Fibroblast of the aortic adventitia (primary cell): ENCODE results near the gene CDC37L1. TPM values are rescaled to one million over a fixed set of nuclear protein-coding genes. Genes with fewer than 3 reads are reported as not detected.

ENCODE experiments used
- DNase-seq: peaks from one replicate; pipeline ENCODE4 v3.0.0-alpha.2; 2010; ENCODE audit warnings: low read depth
- H3K4me3 ChIP-seq: 2 replicates; pipeline ENCODE4 v1.5.1; 2011; ENCODE audit warnings: low read depth, mild to moderate bottlenecking, control low read depth, low read length, moderate library complexity
- total RNA-seq: library from RNA; depleted of rRNA; stranded (reverse); fragments of >200 nt; gene quantifications from 2 replicates; pipeline ENCODE4 v1.2.3, GENCODE V29; 2012; ENCODE audit warnings: low replicate concordance
- TF ChIP-seq, protein P1 (sequence below): IDR thresholded peaks from 2 replicates; pipeline ENCODE4 v1.5.1; 2011; ENCODE audit warnings: mild to moderate bottlenecking, low read length, control low read depth, inconsistent platforms; ENCODE audit not compliant: insufficient read depth

CDC37L1 gene
- total RNA-seq, 1 donor = 17.5 TPM

GRCh38 chr9:4680173-4680525 is 780 bp downstream of the CDC37L1 start:
- peak; percentile 34 for DNase-seq

DNA sequence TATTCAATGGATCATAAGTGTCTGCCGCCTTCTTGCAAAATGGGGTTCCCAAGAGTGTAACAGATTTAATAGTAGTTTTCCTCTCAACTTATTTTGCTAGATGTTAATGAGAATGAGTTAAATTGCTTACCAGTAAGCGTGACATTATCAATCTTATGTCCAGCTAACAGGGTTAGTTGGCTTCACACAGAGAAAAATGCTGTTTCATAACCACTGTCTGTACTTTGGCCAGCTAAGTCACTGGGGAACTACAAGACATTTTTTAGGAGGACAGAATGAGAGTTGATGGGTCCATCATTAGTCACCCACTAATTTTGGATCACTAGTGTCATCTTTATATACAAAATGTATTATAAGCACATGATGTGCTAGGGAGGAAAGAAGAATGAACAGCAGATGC is 1.4 kb downstream of the CDC37L1 start:
- peak overlapping the region; percentile 71 for H3K4me3 ChIP-seq
- TF ChIP-seq, protein P1, sequence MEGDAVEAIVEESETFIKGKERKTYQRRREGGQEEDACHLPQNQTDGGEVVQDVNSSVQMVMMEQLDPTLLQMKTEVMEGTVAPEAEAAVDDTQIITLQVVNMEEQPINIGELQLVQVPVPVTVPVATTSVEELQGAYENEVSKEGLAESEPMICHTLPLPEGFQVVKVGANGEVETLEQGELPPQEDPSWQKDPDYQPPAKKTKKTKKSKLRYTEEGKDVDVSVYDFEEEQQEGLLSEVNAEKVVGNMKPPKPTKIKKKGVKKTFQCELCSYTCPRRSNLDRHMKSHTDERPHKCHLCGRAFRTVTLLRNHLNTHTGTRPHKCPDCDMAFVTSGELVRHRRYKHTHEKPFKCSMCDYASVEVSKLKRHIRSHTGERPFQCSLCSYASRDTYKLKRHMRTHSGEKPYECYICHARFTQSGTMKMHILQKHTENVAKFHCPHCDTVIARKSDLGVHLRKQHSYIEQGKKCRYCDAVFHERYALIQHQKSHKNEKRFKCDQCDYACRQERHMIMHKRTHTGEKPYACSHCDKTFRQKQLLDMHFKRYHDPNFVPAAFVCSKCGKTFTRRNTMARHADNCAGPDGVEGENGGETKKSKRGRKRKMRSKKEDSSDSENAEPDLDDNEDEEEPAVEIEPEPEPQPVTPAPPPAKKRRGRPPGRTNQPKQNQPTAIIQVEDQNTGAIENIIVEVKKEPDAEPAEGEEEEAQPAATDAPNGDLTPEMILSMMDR = no peak
- DNase-seq = peak; percentile 63

More at GRCh38 chr9:4680173-4680525, 780 bp downstream of the CDC37L1 start:
- TF ChIP-seq, protein P1 = no peak
- H3K4me3 ChIP-seq = peak overlapping the region; percentile 71

- no peak for DNase-seq
- no peak overlapping the region for H3K4me3 ChIP-seq
- TF ChIP-seq, protein P1 = no peak
Measured at GRCh38 chr9:4684820-4685219, 5.5 kb downstream of the CDC37L1 start.

DNA sequence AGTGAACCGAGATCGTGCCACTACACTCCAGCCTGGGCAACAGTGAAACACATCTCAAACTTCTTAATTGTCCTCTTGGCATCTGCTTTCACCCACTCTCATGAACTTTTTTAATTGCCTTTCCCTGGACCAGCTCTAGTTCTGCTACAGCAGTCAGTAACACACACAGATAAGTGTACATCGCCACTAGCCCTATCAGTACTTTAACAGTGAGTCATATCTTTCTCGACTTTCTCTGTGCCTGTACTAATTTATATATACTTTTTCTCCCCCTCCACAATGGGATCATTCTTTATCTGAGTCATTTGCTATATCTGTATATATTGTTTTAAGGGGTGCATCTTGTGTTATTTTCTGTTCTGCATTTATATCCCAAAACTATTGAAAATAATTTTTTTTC is 6.7 kb downstream of the CDC37L1 start:
- DNase-seq = peak; percentile 56
- TF ChIP-seq, protein P1 = no peak
- no peak overlapping the region for H3K4me3 ChIP-seq

DNA sequence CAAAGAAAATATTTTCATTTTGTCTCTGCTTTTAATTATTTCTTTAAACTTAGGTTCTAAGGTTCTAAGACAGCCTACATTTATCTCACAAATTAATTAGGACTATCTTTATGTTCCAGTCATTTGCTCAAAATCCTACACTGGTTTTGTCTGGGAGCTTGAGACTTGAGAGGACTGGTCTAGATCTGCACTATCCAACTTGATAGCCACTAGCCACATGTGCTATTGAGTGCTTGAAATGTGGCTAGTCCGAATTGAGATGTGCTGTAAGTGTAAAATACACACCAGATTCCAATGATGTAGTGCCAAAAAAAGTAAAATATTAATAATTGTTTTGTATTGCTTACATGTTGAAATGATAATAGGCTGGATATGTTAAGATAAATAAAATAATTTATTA is 7.2 kb downstream of the CDC37L1 start:
- TF ChIP-seq, protein P1 = no peak
- DNase-seq = no peak

DNA sequence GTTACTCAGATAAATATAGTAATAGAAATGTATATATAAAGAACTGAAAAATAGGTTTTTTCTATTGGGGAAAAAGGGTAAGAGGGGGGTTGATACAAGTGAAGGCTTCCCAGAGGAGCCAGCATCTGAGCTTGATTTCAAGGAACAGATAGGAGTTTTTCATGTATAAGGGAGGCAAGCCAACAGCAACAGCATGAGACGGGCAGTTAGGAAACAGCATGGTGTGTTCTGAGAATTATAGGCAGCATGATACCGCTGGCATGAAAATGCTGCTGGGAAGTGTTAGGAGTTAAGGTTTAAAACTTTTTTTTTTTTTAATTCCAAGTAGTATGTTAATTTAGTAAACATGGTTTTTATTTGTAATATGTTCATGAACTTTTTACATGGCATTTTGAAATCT is 9.7 kb downstream of the CDC37L1 start:
- TF ChIP-seq, protein P1 = no peak
- DNase-seq = peak; percentile 42
- no peak overlapping the region for H3K4me3 ChIP-seq

More for the DNA sequence above, 7.2 kb downstream of the CDC37L1 start:
- no peak overlapping the region for H3K4me3 ChIP-seq

GRCh38 chr9:4689687-4690104 is 10.3 kb downstream of the CDC37L1 start:
- H3K4me3 ChIP-seq = no peak overlapping the region
- peak; percentile 48 for DNase-seq
- TF ChIP-seq, protein P1 = no peak
